ENCODE data around the gene CEL. TPM values are rescaled to one million over a fixed set of nuclear protein-coding genes. Genes with fewer than 3 reads are reported as not detected.

Gene CEL
- total and polyA plus RNA-seq, 2 donors (not counting 3 experiments of a cell fraction or from before 2014, with no cell fraction given), result 0.92 to 1.1 TPM

DNA sequence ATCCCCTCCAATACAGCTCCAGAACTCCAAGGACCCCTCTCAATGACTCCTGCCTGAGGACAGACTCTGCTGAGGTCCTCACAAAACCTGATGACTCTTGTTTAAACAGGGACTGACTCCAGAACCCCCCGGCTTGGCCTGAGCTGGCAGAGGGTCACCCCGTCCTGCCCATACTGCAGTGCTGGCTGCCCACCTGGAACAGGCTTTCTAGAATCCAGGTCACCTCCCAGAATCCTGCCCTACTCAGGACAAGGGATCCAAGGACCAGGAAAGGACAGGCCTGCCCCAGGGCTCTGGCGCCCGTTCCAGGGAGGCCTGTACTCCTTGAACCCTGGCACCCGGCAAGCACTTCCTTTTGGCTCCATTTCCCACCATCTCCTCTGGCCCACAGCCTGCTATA lies 37.1 kb downstream of the CEL start:
- BruUV-seq (replicated peaks), result no TSS peak
- Histone ChIP-seq H3K9ac (replicated peaks; ENCODE audit: extremely low read depth, insufficient read depth, low read length) (no peak overlapping the region), H3K9me1 (replicated peaks; ENCODE audit: control insufficient read depth, extremely low read depth, insufficient read depth, low read length) (no peaks in the 10 kb centered on the region), H3K4me3 (replicated peaks in 1 of 3; ENCODE audit: insufficient read depth in 1 of 3, low read depth in 1 of 3, low read length in 3 of 3) (no peak overlapping the region), H4K20me1 (replicated peaks; ENCODE audit: control insufficient read depth, extremely low read depth, insufficient read depth, low read length) (no peaks in the 10 kb centered on the region), H3K36me3 (ENCODE audit: control insufficient read depth in 2 of 2, extremely low read depth in 1 of 2, insufficient read depth in 2 of 2, low read length in 2 of 2) (peaks cover 7 to 51% of the 10 kb centered on the region in 2 experiments), H3K4me1 (ENCODE audit: control insufficient read depth, extremely low read depth, insufficient read depth, low read length) (no peaks in the 10 kb centered on the region), H3K4me2 (ENCODE audit: insufficient read depth, low read length) (no peak overlapping the region), H3K79me2 (ENCODE audit: control insufficient read depth, insufficient read depth, low read length) (no peaks in the 10 kb centered on the region), H2AFZ (ENCODE audit: low read depth, low read length) (no peak overlapping the region), H3K27me3 (ENCODE audit: control insufficient read depth in 2 of 2, insufficient read depth in 2 of 2, low read length in 2 of 2) (no peaks in the 10 kb centered on the region), H3K9me3 (replicated peaks; ENCODE audit: control insufficient read depth, insufficient read depth, low read length) (no peaks in the 10 kb centered on the region), H3K27ac (ENCODE audit: insufficient read depth, low read depth, low read length) (no peak overlapping the region)
- ChIA-PET POLR2A (no interaction called here), CTCF (interaction anchor here (1.6 to 5.6 kb wide), 2 partner anchors 45 kb away, joined by 12 to 23 read pairs; no protein-coding TSS in a partner anchor)
- TF ChIP-seq GATA2 (IDR thresholded peaks at IDR 0.05; ENCODE audit: insufficient read depth, insufficient read length, low read depth, low read length), result no peak
- no peak for TF ChIP-seq JUN (IDR thresholded peaks at IDR 0.05; ENCODE audit: borderline replicate concordance, insufficient read depth, insufficient read length, low read depth)
- no peak for TF ChIP-seq EZH2 (IDR thresholded peaks at IDR 0.05; ENCODE audit: borderline replicate concordance, low read depth, low read length, severe bottlenecking)
- TF ChIP-seq, protein P1, sequence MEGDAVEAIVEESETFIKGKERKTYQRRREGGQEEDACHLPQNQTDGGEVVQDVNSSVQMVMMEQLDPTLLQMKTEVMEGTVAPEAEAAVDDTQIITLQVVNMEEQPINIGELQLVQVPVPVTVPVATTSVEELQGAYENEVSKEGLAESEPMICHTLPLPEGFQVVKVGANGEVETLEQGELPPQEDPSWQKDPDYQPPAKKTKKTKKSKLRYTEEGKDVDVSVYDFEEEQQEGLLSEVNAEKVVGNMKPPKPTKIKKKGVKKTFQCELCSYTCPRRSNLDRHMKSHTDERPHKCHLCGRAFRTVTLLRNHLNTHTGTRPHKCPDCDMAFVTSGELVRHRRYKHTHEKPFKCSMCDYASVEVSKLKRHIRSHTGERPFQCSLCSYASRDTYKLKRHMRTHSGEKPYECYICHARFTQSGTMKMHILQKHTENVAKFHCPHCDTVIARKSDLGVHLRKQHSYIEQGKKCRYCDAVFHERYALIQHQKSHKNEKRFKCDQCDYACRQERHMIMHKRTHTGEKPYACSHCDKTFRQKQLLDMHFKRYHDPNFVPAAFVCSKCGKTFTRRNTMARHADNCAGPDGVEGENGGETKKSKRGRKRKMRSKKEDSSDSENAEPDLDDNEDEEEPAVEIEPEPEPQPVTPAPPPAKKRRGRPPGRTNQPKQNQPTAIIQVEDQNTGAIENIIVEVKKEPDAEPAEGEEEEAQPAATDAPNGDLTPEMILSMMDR (IDR thresholded peaks at IDR 0.05; ENCODE audit: extremely low read depth in 1 of 2, insufficient read depth in 1 of 2, low read depth in 1 of 2, low read length in 2 of 2), result no peak
- no peak for TF ChIP-seq POLR2A (IDR thresholded peaks at IDR 0.05; ENCODE audit: low read depth, low read length)
- TF ChIP-seq MYC (IDR thresholded peaks at IDR 0.05; ENCODE audit: low read depth, low read length), result no peak
- TF ChIP-seq, protein P2, sequence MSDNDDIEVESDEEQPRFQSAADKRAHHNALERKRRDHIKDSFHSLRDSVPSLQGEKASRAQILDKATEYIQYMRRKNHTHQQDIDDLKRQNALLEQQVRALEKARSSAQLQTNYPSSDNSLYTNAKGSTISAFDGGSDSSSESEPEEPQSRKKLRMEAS (IDR thresholded peaks at IDR 0.05; ENCODE audit: insufficient read depth, insufficient read length), result no peak
- TF ChIP-seq POLR2AphosphoS5 (IDR thresholded peaks at IDR 0.05; ENCODE audit: insufficient read depth, low read depth, low read length), result no peak
- TF ChIP-seq FOS (IDR thresholded peaks at IDR 0.05; ENCODE audit: borderline replicate concordance, insufficient read depth, low read length), result no peak
- DNase-seq (ENCODE audit: low read depth, low spot score) (no peak), FAIRE-seq (no peak)
- intact Hi-C loops (cut with micrococcal nuclease) (no loop called here), dilution Hi-C loops (cut with MboI; ENCODE audit: extremely low pct_ligation_motif_present, low sequenced_read_pairs) (no loop called here)

Data from endothelial cell of umbilical vein (primary cell).